A673 (cell line): ENCODE results near the gene PTPN20. TPM values are rescaled to one million over a fixed set of nuclear protein-coding genes. Genes with fewer than 3 reads are reported as not detected.

Experiments used
- BruUV-seq: library from RNA; stranded (reverse); fragments of 400-500 nt; replicated peaks from 2 replicates; lab custom pipeline; 2021; lab: Mats Ljungman, UMichigan
- CTCF ChIA-PET: fragments of 300-600 bp; sonication (Branson Sonifier 250); formaldehyde crosslinking; loops from one replicate; lab custom pipeline; 2022; ENCODE audit warnings: antibody characterized with exemption; lab: Charles Lee
- POLR2A ChIA-PET: fragments of 300-600 bp; sonication (Branson Sonifier 250); formaldehyde crosslinking; loops from one replicate; lab custom pipeline; 2022; ENCODE audit warnings: antibody characterized with exemption; ENCODE audit not compliant: low non-redundant PET; lab: Charles Lee
- DNase-seq: peaks from one replicate; pipeline ENCODE4 v3.0.0-alpha.2; 2015; ENCODE audit warnings: low spot score
- H3K27ac ChIP-seq: fragments of 200-600 bp; sonication (generic); 2 replicates; pipeline ENCODE4 v1.5.1; 2016; ENCODE audit warnings: mixed run types, low read depth, mild to moderate bottlenecking, mixed read lengths, antibody characterized with exemption, low read length; ENCODE audit not compliant: poor library complexity, severe bottlenecking
- H3K27me3 ChIP-seq: fragments of 200-600 bp; sonication (generic); replicated peaks from 2 replicates; pipeline ENCODE4 v1.6.1; 2017; ENCODE audit warnings: mixed run types, low read depth, mild to moderate bottlenecking, mixed read lengths, antibody characterized with exemption, low read length; ENCODE audit not compliant: insufficient read depth, poor library complexity
- H3K36me3 ChIP-seq: fragments of 200-600 bp; sonication (generic); 2 replicates; pipeline ENCODE4 v1.6.1; 2016; ENCODE audit warnings: mixed run types, mild to moderate bottlenecking, mixed read lengths, antibody characterized with exemption, low read length; ENCODE audit not compliant: insufficient read depth, poor library complexity, severe bottlenecking
- H3K4me1 ChIP-seq: fragments of 200-600 bp; sonication (generic); 2 replicates; pipeline ENCODE4 v1.6.1; 2017; ENCODE audit warnings: mixed run types, mild to moderate bottlenecking, mixed read lengths, antibody characterized with exemption, low read length; ENCODE audit not compliant: insufficient read depth, poor library complexity, severe bottlenecking
- H3K4me3 ChIP-seq: fragments of 200-600 bp; sonication (generic); 2 replicates; pipeline ENCODE4 v1.5.1; 2016; ENCODE audit warnings: low read depth, mixed run types, mild to moderate bottlenecking, mixed read lengths, low read length; ENCODE audit not compliant: poor library complexity, severe bottlenecking
- H3K9me3 ChIP-seq: fragments of 200-600 bp; sonication (generic); 2 replicates; pipeline ENCODE4 v1.6.1; 2016; ENCODE audit warnings: mixed run types, low read depth, mild to moderate bottlenecking, mixed read lengths, antibody characterized with exemption, low read length; ENCODE audit not compliant: poor library complexity, severe bottlenecking
- EZH2 ChIP-seq: fragments of 200-600 bp; sonication (generic); IDR thresholded peaks from 2 replicates; pipeline ENCODE4 v1.6.1; 2017; ENCODE audit warnings: borderline replicate concordance, low read depth, mild to moderate bottlenecking, mixed read lengths, antibody characterized with exemption, low read length; ENCODE audit not compliant: poor library complexity, severe bottlenecking
- intact Hi-C: fragments of 100-400 bp; cut with micrococcal nuclease; formaldehyde crosslinking; loops from one replicate; pipeline ENCODE4 v1.10.0; 2022; ENCODE audit not compliant: unreplicated experiment
- total RNA-seq: library from RNA; stranded (reverse); gene quantifications from 2 replicates; pipeline ENCODE4 v1.2.3, GENCODE V29; 2021
- TF ChIP-seq, protein P1 (sequence below): fragments of 300-800, 200-600 bp; sonication (generic); conservative IDR thresholded peaks from 2 replicates; pipeline ENCODE4 v1.5.1; 2017; ENCODE audit warnings: low read depth, mild to moderate bottlenecking, antibody characterized with exemption, low read length, moderate library complexity, mixed read lengths

The PTPN20 gene
- total RNA-seq, 1 experiment from 2014 or later, result not detected

DNA sequence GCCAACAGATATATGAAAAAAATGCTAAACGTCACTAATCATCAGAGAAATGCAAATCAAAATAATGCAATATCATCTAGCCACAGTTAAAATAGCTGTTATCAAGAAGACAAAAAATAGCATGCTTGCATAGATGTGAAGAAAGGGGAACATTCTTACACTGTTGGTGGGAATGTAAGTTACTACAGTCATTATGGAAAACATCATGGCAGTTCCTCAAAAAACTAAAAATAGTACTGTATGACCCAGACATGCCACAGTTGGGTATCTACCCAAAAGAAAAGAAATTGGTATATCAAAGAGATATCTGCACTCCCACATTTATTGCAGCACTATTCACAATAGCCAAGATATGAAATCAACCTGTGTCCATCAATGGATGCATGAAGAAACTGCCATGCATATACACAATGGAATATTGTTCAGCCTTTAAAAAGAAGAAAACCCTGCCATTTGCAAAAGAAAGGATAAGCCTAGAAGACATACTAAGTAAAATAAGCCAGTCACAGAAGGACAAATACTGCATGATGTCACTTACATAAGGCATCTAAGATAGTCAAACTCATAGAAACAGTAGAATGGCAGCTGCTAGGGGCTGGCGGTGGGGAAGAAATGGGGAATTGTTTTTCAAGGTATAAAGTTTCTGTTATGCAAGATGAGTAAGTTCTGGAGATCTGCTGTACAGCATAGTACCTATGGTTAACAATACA is 107.0 kb downstream of the PTPN20 start:
- H3K36me3 ChIP-seq, result no peaks in the 10 kb centered on the region
- no peaks in the 10 kb centered on the region for H3K27me3 ChIP-seq
- ChIA-PET POLR2A (no interaction called here), CTCF (no interaction called here)
- H3K4me3 ChIP-seq, result no peak overlapping the region
- no peaks in the 10 kb centered on the region for H3K9me3 ChIP-seq
- intact Hi-C loops, result no loop called here
- no peak for DNase-seq
- no peak overlapping the region for H3K27ac ChIP-seq
- no peak for TF ChIP-seq EZH2
- TF ChIP-seq, protein P1, sequence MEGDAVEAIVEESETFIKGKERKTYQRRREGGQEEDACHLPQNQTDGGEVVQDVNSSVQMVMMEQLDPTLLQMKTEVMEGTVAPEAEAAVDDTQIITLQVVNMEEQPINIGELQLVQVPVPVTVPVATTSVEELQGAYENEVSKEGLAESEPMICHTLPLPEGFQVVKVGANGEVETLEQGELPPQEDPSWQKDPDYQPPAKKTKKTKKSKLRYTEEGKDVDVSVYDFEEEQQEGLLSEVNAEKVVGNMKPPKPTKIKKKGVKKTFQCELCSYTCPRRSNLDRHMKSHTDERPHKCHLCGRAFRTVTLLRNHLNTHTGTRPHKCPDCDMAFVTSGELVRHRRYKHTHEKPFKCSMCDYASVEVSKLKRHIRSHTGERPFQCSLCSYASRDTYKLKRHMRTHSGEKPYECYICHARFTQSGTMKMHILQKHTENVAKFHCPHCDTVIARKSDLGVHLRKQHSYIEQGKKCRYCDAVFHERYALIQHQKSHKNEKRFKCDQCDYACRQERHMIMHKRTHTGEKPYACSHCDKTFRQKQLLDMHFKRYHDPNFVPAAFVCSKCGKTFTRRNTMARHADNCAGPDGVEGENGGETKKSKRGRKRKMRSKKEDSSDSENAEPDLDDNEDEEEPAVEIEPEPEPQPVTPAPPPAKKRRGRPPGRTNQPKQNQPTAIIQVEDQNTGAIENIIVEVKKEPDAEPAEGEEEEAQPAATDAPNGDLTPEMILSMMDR, result no peak
- H3K4me1 ChIP-seq, result no peaks in the 10 kb centered on the region
- no TSS peak for BruUV-seq

DNA sequence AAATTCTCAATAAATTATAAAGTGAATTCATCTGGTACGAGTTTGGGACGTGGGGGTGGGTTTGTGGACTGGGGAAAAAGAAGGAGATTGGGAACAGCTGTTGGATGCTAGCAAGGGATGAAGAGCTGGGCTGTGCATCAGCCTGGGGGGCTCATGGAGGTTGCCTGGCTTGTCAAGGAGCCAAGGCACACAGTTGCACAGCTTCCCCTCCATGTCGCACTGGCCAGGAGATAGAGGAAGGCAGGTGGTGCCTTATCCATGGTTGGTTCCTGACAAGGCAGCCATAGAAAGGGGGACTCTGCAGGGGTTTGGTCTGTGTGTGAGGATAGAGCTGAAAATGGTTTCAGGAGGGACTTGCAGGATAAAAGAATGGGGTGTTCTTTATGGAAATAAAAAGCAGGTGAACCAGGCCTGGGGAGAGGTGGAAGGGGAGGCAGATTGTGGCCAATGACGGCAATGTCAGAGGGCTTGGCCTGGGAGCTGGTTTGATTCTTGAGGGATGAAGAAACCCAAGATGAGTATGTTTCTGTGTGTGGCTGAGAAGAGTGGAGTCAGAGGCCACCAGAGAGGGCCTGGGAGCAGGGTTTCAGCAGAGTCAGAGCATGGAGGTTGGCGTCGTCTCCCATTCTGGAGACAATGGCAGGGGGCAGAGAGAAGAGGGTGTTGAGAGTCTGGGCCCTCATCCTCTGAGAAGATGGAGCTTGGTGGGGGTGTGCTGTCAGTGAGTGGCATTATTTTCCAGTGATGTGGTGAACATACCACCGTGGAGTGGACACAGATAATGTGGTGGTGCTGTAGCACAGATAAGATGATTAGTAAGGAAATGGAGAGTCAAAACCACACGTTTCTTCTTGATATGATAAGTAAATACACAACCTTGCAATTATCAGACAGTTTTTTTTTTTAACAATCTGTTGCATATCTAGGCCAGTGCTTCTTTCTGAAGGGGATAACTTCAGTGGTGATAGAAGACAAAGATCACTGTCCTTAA is 108.2 kb downstream of the PTPN20 start:
- intact Hi-C loops, result no loop called here
- no peak for TF ChIP-seq EZH2
- TF ChIP-seq, protein P1, result no peak

DNA sequence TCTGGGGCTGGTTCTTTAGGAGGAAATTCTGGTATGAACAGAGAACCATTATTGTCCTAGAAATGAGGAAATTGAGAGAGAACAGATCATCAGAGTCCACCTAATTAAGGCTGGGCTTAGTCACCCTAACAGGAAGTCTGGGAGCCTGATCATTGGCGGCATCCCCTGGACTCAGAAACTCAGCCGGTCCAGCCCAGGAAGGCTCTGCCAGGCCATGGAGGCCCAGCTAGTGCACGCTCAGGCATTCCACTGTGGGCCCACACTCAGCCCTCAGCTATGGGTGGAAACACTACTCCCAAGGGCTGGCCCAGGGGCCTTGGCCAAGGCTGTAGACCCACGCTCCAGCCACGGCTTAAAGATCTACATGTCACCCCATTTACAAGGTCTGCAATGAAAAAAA is 109.2 kb downstream of the PTPN20 start:
- DNase-seq, result no peak
- CTCF ChIA-PET, result interaction anchor here (0.7 kb wide), 1 partner anchor 294 kb away, joined by 3 read pairs; no protein-coding TSS in a partner anchor

More for the DNA sequence above, 108.2 kb downstream of the PTPN20 start:
- no TSS peak for BruUV-seq
- Histone ChIP-seq H3K27me3 (no peaks in the 10 kb centered on the region), H3K9me3 (no peaks in the 10 kb centered on the region), H3K4me1 (no peaks in the 10 kb centered on the region), H3K27ac (no peak overlapping the region), H3K36me3 (no peaks in the 10 kb centered on the region), H3K4me3 (no peak overlapping the region)
- ChIA-PET CTCF (no interaction called here), POLR2A (no interaction called here)
- no peak for DNase-seq

More for the DNA sequence above, 109.2 kb downstream of the PTPN20 start:
- intact Hi-C loops, result no loop called here
- H3K9me3 ChIP-seq, result no peaks in the 10 kb centered on the region
- H3K4me1 ChIP-seq, result no peaks in the 10 kb centered on the region
- no peaks in the 10 kb centered on the region for H3K27me3 ChIP-seq
- H3K27ac ChIP-seq, result no peak overlapping the region
- no peak overlapping the region for H3K4me3 ChIP-seq
- POLR2A ChIA-PET, result no interaction called here
- no peak for TF ChIP-seq EZH2
- TF ChIP-seq, protein P1, result no peak
- no TSS peak for BruUV-seq
- H3K36me3 ChIP-seq, result no peaks in the 10 kb centered on the region
